IPS DF 4.7 (cell line): ENCODE measurements around the gene FXYD3.
"Not testable (repeated sequence)": the region's sequence is repeated elsewhere in the genome, so short reads cannot be mapped to it uniquely, and the experiment has no call there.

Experiments
- DNase-seq: peaks from one replicate; pipeline ENCODE4 v3.0.0-alpha.2; 2013; ENCODE audit warnings: low spot score; ENCODE audit errors: extremely low read depth

The FXYD3 gene

GRCh38 chr19:35140962-35141836 is 25.6 kb downstream of the FXYD3 start:
- no peak for DNase-seq

- DNase-seq: no peak
These were observed 26.4 kb downstream of the FXYD3 start for GRCh38 chr19:35141837-35142605.

GRCh38 chr19:35142606-35143230 is 27.1 kb downstream of the FXYD3 start:
- no peak for DNase-seq

GRCh38 chr19:35143231-35143715 is 27.6 kb downstream of the FXYD3 start, which contains the start of gene FXYD7:
Gene FXYD7 (plus strand): TSS chr19:35143255. CDS start chr19:35143334, 79 bp downstream.
- no peak for DNase-seq

- no peak for DNase-seq
These were observed 28.2 kb downstream of the FXYD3 start for GRCh38 chr19:35143818-35144217.

GRCh38 chr19:35144259-35144599 is 28.6 kb downstream of the FXYD3 start:
- DNase-seq: no peak

DNA sequence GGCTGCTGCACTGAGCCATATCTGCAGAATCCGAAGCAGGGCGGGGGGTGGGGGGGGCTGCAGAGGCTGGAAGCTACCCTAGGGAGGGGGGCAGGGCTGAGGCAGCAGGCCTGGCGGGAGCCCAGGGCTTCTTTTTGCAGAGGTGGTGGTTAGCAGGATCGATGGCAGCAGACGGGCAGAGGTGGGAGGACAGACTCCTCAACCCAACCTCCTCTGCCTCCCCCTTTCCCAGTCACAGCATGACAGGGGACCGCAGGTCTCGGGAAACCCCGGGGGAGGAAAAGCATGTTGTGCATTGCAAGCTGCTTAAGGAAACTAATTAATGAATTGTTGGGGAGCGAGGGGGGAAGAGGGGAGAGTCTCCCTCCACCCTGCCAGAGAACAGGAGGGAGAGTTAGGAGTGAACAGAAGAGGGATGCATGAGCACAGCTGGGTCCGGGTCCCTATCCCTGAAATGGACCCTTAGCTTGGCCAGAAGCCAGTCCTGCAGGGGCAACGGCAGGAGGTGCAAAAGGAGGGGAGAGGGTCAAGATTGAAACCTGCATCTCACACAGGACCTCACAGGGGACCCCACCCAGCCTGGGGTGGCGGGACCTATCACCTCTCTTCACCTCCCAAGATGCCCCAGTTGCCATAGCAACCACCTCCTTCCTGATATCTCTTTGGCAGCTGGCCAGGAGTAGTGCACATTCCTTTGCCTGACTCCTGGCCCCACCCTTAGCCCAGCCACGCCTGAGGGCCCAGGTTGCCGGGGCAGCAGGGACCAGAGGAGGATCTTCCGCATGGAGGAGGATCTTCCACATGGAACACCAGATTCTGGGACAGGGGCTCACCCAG is 29.2 kb downstream of the FXYD3 start:
- DNase-seq: no peak

GRCh38 chr19:35146746-35147459 is 31.3 kb downstream of the FXYD3 start:
- DNase-seq: no peak

DNA sequence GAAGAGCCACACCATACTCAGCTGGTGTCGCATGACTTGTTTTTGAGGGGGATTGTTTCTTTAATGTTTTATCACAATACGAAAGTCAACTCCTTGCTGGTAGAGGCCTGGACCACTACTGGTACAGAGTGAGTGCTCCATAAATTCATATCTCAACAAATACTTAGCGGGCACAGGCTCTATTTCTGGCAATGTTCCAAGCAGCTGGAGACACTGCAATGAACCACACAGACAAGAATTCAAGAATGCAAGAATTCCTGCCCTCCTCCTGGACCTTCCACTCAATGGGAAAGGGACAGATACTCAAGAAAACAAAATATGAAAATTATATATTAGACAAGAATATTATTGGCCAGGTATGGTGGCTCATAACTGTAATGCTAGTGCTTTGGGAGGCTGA is 33.8 kb downstream of the FXYD3 start:
- DNase-seq: no peak

- DNase-seq: no peak
These were observed 34.8 kb downstream of the FXYD3 start for GRCh38 chr19:35150445-35150844.

- DNase-seq: no peak
These were observed 35.8 kb downstream of the FXYD3 start for GRCh38 chr19:35151273-35152065.

DNA sequence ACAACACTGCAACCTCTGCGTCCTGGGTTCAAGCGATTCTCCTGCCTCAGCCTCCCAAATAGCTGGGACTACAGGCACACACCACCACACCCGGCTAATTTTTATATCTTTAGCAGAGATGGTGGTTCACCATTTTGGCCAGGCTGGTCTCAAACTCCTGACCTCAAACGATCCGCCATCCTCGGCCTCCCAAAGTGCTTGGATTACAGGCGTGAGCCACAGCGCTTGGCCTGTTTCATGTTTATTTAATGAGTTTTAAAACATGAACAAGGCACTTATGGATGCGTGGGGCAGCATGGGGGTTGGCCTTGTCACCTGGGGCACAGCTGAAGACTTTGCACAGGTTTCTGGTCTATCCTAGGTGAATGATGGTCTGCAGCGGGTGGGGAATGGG is 37.5 kb downstream of the FXYD3 start:
- not testable (repeated sequence) for DNase-seq

- no peak for DNase-seq
These were observed 38.3 kb downstream of the FXYD3 start for GRCh38 chr19:35153701-35154524.

- no peak for DNase-seq
These were observed 39.1 kb downstream of the FXYD3 start, which contains the start of gene FXYD5 for GRCh38 chr19:35154525-35155406. Gene FXYD5 (plus strand): TSS chr19:35154735. CDS start chr19:35155551, 816 bp downstream.

- no peak for DNase-seq
These were observed 39.8 kb downstream of the FXYD3 start for GRCh38 chr19:35155441-35155840.

GRCh38 chr19:35155981-35156672 is 40.5 kb downstream of the FXYD3 start:
- no peak for DNase-seq

- DNase-seq: no peak
These were observed 41.0 kb downstream of the FXYD3 start for GRCh38 chr19:35156673-35157014.
